ENCODE data around the gene TNNI3K. TPM values are rescaled to one million over a fixed set of nuclear protein-coding genes. Genes with fewer than 3 reads are reported as not detected.

TNNI3K gene, protein sequence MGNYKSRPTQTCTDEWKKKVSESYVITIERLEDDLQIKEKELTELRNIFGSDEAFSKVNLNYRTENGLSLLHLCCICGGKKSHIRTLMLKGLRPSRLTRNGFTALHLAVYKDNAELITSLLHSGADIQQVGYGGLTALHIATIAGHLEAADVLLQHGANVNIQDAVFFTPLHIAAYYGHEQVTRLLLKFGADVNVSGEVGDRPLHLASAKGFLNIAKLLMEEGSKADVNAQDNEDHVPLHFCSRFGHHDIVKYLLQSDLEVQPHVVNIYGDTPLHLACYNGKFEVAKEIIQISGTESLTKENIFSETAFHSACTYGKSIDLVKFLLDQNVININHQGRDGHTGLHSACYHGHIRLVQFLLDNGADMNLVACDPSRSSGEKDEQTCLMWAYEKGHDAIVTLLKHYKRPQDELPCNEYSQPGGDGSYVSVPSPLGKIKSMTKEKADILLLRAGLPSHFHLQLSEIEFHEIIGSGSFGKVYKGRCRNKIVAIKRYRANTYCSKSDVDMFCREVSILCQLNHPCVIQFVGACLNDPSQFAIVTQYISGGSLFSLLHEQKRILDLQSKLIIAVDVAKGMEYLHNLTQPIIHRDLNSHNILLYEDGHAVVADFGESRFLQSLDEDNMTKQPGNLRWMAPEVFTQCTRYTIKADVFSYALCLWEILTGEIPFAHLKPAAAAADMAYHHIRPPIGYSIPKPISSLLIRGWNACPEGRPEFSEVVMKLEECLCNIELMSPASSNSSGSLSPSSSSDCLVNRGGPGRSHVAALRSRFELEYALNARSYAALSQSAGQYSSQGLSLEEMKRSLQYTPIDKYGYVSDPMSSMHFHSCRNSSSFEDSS
- polyA plus RNA-seq (2011; rRNA removed) (0.42 TPM in 1 of 2 replicates, not detected in the other), polyA minus RNA-seq (2011; rRNA and poly(A)+ RNA removed) (0.36 TPM in 1 of 2 replicates, not detected in the other)

DNA sequence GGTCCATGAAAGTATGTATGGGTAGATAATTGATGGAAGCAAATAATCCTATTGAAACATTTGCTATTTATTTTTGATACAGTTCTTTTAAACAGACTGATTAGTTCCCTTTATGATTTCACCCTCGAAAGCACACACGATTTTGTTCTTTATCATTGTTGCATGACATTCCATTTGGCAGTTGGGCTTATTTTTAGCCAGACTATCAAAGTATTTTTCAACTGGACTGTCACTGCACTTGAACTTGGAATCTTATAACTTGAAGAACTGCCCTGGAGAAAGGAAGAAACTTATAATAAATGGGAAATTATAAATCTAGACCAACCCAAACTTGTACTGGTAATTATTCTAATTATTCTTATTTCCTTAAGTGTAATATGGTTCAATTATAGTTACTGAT lies at the start of gene TNNI3K:
Gene TNNI3K, plus strand, starts transcription at position 235 of the 400 bp plus-strand sequence. Its CDS starts 65 bp downstream, at position 300.
- TF ChIP-seq, protein P1, sequence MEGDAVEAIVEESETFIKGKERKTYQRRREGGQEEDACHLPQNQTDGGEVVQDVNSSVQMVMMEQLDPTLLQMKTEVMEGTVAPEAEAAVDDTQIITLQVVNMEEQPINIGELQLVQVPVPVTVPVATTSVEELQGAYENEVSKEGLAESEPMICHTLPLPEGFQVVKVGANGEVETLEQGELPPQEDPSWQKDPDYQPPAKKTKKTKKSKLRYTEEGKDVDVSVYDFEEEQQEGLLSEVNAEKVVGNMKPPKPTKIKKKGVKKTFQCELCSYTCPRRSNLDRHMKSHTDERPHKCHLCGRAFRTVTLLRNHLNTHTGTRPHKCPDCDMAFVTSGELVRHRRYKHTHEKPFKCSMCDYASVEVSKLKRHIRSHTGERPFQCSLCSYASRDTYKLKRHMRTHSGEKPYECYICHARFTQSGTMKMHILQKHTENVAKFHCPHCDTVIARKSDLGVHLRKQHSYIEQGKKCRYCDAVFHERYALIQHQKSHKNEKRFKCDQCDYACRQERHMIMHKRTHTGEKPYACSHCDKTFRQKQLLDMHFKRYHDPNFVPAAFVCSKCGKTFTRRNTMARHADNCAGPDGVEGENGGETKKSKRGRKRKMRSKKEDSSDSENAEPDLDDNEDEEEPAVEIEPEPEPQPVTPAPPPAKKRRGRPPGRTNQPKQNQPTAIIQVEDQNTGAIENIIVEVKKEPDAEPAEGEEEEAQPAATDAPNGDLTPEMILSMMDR (IDR thresholded peaks at IDR 0.05; ENCODE audit: insufficient read depth, low read depth, low read length), result no peak
- no peak within 1 kb of the TSS for H3K4me3 ChIP-seq (ENCODE audit: low read depth, low read length)
- no peaks in the 10 kb centered on the region for H3K36me3 ChIP-seq (ENCODE audit: control insufficient read depth, insufficient read depth, low read length)
- no peak for DNase-seq (ENCODE audit: low read depth)
- ChIA-PET CTCF (no interaction called here), POLR2A (no interaction called here)
- no peaks in the 10 kb centered on the region for H3K27me3 ChIP-seq (ENCODE audit: control insufficient read depth, insufficient read depth, low read length)

DNA sequence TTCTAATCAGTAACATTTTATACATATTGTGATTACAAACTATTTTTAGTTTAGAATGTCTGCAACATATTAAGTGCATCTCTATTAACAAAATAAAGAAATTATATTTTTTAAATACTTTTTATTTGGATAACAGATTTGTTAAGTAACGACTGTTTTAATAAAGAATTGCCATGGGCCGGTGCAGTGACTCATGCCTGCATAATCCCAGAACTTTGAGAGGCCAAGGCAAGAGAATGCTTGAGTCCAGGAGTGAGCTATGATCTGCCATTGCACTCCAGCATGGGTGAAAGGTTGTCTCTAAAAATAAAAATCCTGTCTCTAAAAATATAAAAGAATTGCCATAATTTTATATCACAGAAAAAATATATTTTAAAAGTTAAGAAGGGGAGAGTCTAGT lies 41.3 kb upstream of the TNNI3K start:
- no peak for DNase-seq (ENCODE audit: low read depth)
- no peaks in the 10 kb centered on the region for H3K36me3 ChIP-seq (ENCODE audit: control insufficient read depth, insufficient read depth, low read length)
- TF ChIP-seq, protein P1 (IDR thresholded peaks at IDR 0.05; ENCODE audit: insufficient read depth, low read depth, low read length), result no peak
- ChIA-PET POLR2A (no interaction called here), CTCF (no interaction called here)
- H3K27me3 ChIP-seq (ENCODE audit: control insufficient read depth, insufficient read depth, low read length), result no peaks in the 10 kb centered on the region
- no peak overlapping the region for H3K4me3 ChIP-seq (ENCODE audit: low read depth, low read length)

DNA sequence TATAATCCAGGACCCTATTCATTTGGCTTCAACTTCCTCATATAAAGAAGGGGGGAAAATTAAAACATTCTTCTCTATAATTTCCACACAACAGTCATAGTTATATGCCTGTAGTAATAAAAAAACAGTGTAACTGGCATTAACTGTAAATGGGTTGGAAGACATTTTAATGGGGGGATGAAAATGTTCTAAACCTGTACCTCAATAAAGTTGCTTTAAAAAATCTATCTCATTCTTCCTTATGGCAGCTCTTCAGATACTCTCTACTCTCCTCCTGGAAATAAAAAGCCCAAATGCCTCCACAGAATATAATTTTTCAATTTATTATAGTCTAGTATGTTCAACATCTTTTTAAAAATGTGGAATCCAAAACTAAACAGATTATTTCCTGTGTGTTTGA lies 39.8 kb upstream of the TNNI3K start:
- Histone ChIP-seq H3K27me3 (ENCODE audit: control insufficient read depth, insufficient read depth, low read length) (no peaks in the 10 kb centered on the region), H3K36me3 (ENCODE audit: control insufficient read depth, insufficient read depth, low read length) (no peaks in the 10 kb centered on the region), H3K4me3 (ENCODE audit: low read depth, low read length) (no peak overlapping the region)
- DNase-seq (ENCODE audit: low read depth), result no peak
- TF ChIP-seq, protein P1 (IDR thresholded peaks at IDR 0.05; ENCODE audit: insufficient read depth, low read depth, low read length), result no peak
- ChIA-PET POLR2A (no interaction called here), CTCF (no interaction called here)

DNA sequence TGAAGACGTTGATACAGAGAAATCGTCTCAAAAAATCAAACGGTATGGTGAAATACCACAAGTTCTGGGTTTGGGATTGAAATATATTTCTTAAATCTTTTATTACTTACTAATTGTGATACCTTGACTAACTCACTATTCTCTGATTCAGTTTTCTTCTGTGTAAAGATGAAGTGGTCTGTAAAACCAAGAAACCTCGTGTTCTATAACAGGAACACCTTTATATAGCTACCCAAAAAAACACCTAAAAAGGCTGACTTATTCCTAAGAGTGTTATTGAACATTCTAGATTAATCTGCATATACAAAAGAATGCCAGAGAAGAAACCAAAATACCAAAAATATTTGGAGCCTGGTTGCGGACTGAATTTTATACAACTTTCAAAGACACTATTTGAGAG lies 37.9 kb upstream of the TNNI3K start:
- ChIA-PET POLR2A (no interaction called here), CTCF (no interaction called here)
- TF ChIP-seq, protein P1 (IDR thresholded peaks at IDR 0.05; ENCODE audit: insufficient read depth, low read depth, low read length), result no peak
- no peaks in the 10 kb centered on the region for H3K27me3 ChIP-seq (ENCODE audit: control insufficient read depth, insufficient read depth, low read length)
- no peaks in the 10 kb centered on the region for H3K36me3 ChIP-seq (ENCODE audit: control insufficient read depth, insufficient read depth, low read length)
- DNase-seq (ENCODE audit: low read depth), result no peak
- peak overlapping the region; percentile 68 for H3K4me3 ChIP-seq (ENCODE audit: low read depth, low read length)
